ENCODE data around the gene KLHL10.
"Not testable (repeated sequence)": the region's sequence is repeated elsewhere in the genome, so short reads cannot be mapped to it uniquely, and the experiment has no call there.

The KLHL10 gene

GRCh38 chr17:41813152-41813680 lies 24.4 kb upstream of the KLHL10 start:
- DNase-seq (ENCODE audit: low read depth): no peak

DNA sequence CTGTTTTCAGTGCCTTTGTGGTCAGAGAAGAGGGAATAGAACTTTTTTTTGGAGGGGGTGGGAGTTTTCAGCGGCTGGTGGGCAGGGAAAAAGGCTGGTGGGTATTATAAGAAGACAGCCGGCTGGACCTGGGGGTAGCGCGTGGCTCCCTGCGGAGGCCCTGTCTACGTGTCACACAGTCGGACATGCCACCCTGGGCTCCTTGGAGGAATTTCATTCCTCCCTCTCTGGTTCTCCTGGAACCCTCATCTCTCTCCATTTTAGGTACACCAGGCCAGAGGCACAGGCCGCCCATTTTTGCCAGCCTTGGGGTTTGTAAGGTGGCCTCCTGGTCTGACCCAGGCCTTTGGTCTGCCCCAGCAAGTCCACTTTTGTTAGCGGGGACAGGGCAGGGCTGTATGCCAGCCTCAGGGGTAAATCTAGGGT lies 23.9 kb upstream of the KLHL10 start:
- DNase-seq (ENCODE audit: low read depth): no peak

DNA sequence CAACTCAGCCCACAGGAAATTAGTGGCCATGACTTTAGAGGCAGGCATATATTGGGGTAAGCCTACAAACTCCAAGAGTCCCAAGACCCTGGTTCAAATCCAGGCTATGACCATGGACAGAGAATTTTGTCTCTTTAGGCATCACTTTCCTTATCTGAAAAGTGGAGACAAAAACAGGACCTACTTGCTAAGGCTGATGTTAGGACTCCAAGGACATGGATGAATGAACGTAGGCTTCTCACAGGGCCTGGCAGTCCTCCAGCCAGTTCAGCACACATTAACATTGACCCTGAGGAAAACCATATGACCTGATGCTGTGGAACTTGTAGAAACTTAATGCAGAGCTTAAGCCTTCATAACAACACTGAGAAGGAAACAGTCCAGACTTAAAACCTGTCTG lies 23.4 kb upstream of the KLHL10 start:
- DNase-seq (ENCODE audit: low read depth): no peak

DNA sequence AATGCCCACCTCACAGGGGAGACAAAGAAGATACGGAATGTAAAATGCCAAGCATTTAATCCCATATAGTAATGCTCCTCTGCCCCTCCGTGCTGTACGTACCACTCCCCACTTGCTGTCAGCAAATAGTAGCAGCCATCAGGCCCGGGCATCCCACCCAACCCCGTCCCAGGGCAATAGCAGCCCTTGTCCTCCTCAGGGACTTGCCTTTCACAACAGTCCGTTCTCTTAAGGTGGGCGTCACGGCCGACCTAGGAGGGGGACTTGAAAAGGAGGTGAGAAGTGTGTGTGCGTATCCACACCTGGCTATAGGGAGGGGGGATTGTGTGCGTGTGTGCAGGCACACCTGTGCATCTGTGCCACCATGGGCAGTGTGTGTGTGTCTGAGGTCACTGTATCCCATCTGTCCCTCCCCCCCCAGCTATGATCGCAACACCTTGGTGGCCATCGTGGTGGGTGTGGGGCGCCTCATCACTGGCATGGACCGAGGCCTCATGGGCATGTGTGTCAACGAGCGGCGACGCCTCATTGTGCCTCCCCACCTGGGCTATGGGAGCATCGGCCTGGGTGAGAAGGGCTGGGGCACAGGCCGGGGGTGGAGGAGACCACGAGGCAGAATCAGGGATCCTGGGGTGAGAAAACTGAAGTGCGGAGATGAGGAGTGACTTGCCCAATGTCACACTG lies 20.8 kb upstream of the KLHL10 start:
- no peak for DNase-seq (ENCODE audit: low read depth)

DNA sequence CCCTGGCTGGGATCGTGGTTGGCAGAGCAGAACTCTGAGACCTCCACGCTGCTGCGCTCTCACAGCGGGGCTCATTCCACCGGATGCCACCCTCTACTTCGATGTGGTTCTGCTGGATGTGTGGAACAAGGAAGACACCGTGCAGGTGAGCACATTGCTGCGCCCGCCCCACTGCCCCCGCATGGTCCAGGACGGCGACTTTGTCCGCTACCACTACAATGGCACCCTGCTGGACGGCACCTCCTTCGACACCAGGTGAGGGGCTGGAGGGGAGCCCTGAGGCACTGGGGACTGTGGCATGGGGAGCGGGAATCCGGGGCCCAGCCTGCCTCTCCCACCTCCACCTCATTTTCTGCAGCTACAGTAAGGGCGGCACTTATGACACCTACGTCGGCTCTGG lies 19.6 kb upstream of the KLHL10 start:
- no peak for DNase-seq (ENCODE audit: low read depth)

DNA sequence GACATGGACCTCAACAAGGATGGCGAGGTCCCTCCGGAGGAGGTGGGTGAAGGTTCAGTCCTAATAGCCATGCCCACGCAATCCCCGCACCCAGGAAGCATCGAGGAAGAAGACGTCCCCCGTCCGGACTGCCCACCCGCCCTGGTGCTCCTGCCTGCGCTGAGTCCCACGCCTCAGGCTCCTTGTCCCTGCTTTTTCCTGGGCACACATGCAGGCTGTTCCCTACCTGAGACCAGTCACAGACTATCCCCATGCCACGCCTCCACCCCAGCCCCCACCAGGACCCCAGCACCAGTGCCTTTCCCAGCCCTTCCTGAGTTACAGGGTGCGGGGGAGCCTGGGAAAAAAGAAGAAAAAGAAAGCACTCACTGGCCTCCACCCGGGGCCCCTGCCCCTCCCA lies 15.8 kb upstream of the KLHL10 start:
- DNase-seq (ENCODE audit: low read depth): no peak

DNA sequence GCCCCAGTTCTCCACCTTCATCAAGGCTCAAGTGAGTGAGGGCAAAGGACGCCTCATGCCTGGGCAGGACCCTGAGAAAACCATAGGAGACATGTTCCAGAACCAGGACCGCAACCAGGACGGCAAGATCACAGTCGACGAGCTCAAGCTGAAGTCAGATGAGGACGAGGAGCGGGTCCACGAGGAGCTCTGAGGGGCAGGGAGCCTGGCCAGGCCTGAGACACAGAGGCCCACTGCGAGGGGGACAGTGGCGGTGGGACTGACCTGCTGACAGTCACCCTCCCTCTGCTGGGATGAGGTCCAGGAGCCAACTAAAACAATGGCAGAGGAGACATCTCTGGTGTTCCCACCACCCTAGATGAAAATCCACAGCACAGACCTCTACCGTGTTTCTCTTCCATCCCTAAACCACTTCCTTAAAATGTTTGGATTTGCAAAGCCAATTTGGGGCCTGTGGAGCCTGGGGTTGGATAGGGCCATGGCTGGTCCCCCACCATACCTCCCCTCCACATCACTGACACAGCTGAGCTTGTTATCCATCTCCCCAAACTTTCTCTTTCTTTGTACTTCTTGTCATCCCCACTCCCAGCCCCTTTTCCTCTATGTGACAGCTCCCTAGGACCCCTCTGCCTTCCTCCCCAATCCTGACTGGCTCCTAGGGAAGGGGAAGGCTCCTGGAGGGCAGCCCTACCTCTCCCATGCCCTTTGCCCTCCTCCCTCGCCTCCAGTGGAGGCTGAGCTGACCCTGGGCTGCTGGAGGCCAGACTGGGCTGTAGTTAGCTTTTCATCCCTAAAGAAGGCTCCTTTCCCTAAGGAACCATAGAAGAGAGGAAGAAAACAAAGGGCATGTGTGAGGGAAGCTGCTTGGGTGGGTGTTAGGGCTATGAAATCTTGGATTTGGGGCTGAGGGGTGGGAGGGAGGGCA lies 15.1 kb upstream of the KLHL10 start:
- DNase-seq (ENCODE audit: low read depth): no peak

DNA sequence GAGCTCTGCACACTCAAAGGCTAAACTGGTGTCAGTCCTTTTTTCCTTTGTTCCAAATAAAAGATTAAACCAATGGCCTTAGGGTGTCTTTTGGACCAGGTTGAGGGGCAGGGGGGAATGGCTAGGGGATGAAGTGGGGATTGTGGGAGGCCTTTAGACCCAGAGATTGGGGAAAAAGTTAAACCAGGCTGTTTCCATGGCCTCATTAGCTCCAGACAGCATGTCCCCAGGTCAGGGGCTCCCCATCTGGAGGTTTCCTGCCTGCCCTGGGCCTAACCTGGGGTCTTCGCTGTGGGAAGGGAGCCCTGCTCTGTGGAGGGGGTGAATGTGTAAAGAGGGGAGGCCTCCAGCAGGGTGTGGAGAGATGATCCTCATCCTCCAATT lies 14.5 kb upstream of the KLHL10 start:
- DNase-seq (ENCODE audit: low read depth): no peak

DNA sequence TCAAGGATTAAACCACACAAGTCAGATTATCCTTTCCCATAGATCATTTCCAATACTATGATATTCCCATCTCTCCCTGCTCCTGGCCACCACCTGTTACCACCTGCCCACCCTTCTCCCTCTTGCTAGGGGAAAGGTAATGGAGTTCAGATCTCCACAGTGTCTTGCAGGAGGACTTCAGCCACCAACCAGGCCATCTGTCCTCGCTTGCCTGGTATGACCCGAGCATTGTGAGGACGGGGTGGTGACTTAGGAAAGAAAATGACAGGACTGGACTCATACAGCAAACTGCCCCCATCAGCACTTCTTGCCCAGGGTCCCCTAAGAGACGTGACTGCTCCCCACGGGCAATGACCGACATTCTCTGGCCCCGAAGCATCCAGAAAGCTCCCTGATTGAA lies 14.0 kb upstream of the KLHL10 start:
- DNase-seq (ENCODE audit: low read depth): no peak

GRCh38 chr17:41824086-41824485 lies 13.5 kb upstream of the KLHL10 start:
- no peak for DNase-seq (ENCODE audit: low read depth)

DNA sequence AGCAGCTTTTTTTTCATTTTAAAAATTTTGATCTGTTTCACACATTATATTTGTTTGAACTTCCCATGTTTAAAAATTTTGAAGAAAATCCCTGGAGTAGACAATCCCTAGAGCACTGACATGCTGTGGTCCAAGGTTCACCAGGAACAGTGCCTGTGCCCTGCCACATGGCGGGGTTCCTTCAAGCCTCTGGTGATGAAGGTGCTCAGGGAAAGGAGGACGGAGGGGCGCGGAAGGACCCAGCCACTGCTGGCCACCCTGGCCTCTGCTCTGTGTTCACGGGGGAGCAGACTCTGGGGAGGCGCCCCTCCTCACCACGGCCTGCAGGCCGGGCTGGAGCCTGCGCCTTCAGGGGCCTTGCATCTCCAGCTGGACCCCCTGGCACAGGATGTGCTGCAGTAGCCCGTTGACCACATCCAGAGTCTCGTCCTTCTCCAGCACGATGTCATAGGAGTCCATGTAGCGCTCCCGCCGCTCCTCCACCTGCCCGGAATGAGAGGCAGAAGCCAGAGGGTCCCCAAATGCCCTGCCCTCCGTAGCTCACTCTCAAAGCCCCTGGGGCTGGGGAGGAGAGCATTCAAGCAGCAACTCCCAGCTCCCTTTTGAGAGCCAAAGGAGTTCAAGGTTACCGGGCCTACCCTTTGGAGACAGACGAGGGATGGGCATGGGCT lies 12.3 kb upstream of the KLHL10 start:
- DNase-seq (ENCODE audit: low read depth): no peak

- DNase-seq (ENCODE audit: low read depth): not testable (repeated sequence)
These were observed 7.7 kb upstream of the KLHL10 start for GRCh38 chr17:41829961-41830360.

DNA sequence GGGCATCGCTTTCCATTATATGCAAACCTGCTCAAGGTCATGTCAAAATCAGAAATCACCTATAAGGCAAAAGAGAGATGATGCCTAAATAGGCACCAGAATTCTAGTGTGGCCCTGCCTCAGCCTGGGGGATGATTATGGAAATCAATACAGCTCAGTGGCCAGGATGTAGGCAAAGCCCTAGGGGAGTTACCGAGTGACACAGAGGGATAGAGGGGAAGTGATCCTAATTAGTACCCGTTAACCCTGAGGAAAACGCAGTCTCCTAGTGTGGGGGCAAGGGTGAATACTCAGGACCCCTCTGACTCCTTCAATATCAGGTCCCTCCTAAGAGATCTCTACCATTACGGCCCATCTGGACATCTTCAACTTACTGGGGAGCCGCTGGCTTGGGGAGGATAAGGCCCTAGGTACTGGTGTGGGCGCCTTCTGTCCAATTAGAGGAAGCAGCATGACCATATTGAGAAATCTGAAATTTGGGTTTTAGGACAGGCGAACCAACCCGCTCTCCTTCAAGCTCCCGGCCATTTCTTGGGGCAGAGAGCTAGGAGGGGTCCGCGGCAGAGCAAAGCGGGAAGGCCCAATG lies 2.3 kb upstream of the KLHL10 start:
- no peak for DNase-seq (ENCODE audit: low read depth)

GRCh38 chr17:41835800-41836549 lies 1.6 kb upstream of the KLHL10 start, which contains the start of gene NT5C3B:
Gene NT5C3B (minus strand): TSS chr17:41836232. CDS start chr17:41836193, 39 bp downstream.
- DNase-seq (ENCODE audit: low read depth): peak; percentile 29

DNA sequence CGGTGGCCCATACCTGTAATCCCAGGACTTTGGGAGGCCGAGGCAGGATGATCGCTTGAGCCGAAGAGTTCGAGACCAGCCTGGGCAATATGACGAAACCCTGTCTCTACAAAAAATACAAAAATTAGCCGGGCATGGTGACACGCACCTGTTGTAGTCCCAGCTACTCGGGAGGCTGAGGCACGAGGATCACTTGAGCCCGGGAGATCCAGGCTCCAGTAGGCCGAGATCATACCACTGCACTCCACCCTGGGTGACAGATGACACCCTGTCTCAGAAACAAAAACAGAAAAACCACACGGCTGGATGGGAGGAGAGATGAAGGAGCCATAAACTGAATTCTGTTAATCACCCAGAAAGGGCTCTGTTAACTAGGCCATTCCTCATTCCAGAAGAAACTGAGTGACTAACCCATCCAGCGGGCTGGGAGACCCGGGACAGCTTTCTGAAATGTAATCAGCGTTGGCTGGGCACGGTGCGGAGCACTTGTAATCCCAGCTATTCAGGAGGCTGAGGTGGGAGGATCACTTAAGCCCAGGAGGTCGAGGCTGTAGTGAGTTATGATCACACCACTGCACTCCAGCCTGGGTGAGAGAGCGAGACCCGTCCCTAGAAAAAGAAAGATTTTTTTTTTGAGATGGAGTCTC lies 952 bp upstream of the KLHL10 start:
- DNase-seq (ENCODE audit: low read depth): no peak

DNA sequence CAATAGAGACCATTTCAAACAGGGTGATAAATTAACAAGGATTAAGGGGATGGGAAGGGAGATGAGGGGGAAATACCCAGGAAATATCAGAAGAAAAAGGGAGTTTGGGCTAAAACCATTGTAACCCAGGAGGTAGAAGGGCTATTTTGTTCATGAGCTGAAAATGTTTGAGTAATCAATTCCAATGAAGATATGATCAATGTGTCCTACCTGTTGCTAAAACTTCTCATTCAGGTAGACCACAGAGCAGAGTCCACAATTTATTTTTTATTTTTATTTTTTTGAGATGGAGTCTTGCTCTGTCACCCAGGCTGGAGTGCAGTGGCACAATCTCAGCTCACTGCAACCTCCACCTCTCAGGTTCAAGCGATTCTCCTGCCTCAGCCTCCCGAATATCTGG lies 1.8 kb downstream of the KLHL10 start:
- DNase-seq (ENCODE audit: low read depth): not testable (repeated sequence)

- DNase-seq (ENCODE audit: low read depth): not testable (repeated sequence)
These were observed 3.2 kb downstream of the KLHL10 start for GRCh38 chr17:41840781-41841180.

GRCh38 chr17:41844971-41845370 lies 7.3 kb downstream of the KLHL10 start:
- DNase-seq (ENCODE audit: low read depth): no peak

DNA sequence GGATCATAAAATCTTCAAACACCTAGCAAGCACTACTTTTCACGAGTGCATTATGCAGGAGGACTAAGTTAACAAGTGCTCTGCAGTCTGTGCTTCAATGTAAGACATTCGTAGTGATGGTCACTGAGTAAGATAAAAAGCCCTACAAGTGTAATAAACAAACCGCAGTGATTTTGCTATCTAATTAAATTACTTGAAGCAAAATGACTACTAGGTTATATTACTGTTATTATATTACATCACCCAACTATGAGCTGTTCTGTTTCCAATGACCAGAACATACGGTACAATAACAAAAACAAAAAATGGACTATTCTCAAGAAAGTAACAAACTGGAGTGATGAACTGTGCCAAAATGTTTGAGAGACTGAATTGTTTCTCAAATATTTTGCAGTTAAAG lies 11.2 kb downstream of the KLHL10 start:
- no peak for DNase-seq (ENCODE audit: low read depth)

- DNase-seq (ENCODE audit: low read depth): no peak
These were observed 11.8 kb downstream of the KLHL10 start for GRCh38 chr17:41849251-41849990.

All from stimulated activated CD8-positive, alpha-beta memory T cell treated with anti-CD3 and anti-CD28 coated beads, Interleukin-12 subunit alpha, Interleukin-12 subunit beta, amount 100 ng/mL, for 1 hour (primary cell).